Measurements from ENCODE around the gene PHOSPHO2. TPM values are rescaled to one million over a fixed set of nuclear protein-coding genes. Genes with fewer than 3 reads are reported as not detected.

PHOSPHO2 gene
- total and polyA plus RNA-seq, 4 donors: 1.4 to 5.3 (median 3.6) TPM

GRCh38 chr2:169735623-169736022 lies 41.4 kb downstream of the PHOSPHO2 start:
- H3K27ac ChIP-seq (ENCODE audit: low read depth in 1 of 2, low read length in 2 of 2): no peak overlapping the region

GRCh38 chr2:169736902-169737301 lies 42.6 kb downstream of the PHOSPHO2 start:
- H3K27me3 ChIP-seq (ENCODE audit: control insufficient read depth in 4 of 4, insufficient read depth in 4 of 4, low read length in 3 of 4): no peaks in the 10 kb centered on the region
- H3K36me3 ChIP-seq (ENCODE audit: control insufficient read depth in 4 of 4, insufficient read depth in 3 of 4, low read depth in 1 of 4, low read length in 3 of 4): peaks cover 0 to 2% (median 0%) of the 10 kb centered on the region in 4 donors
- no peaks in the 10 kb centered on the region for H3K9me3 ChIP-seq (ENCODE audit: control insufficient read depth in 4 of 4, low read length in 3 of 4)
- WGBS: 79% methylated on average over 5 of the region's 5 CpGs
- H3K27ac ChIP-seq (ENCODE audit: low read depth in 1 of 2, low read length in 2 of 2): no peak overlapping the region
- H3K4me3 ChIP-seq (ENCODE audit: low read depth in 1 of 3, low read length in 3 of 3): no peak overlapping the region
- peaks cover 0 to 27% (median 9%) of the 10 kb centered on the region in 4 donors for H3K4me1 ChIP-seq (ENCODE audit: control insufficient read depth in 4 of 4, insufficient read depth in 4 of 4, low read length in 3 of 4)
- TF ChIP-seq NR2F2 (IDR thresholded peaks at IDR 0.05) (peak; percentile 85), HNF4G (IDR thresholded peaks at IDR 0.05) (no peak), RXRA (IDR thresholded peaks at IDR 0.05) (peak; percentile 29 to 57), RAD21 (IDR thresholded peaks at IDR 0.05) (no peak), ZBTB33 (IDR thresholded peaks at IDR 0.05) (no peak), EGR1 (IDR thresholded peaks at IDR 0.05; ENCODE audit: low read depth in 2 of 2) (no peak), FOXA1 (IDR thresholded peaks at IDR 0.05) (no peak)
- DNase-seq (ENCODE audit: low spot score): no peak
- no peak overlapping the region for H3K9ac ChIP-seq (ENCODE audit: low read depth in 1 of 2, low read length in 2 of 2)

More at GRCh38 chr2:169735623-169736022, 41.4 kb downstream of the PHOSPHO2 start:
- H3K4me1 ChIP-seq (ENCODE audit: control insufficient read depth in 4 of 4, insufficient read depth in 4 of 4, low read length in 3 of 4): peaks cover 0 to 27% (median 9%) of the 10 kb centered on the region in 4 donors
- no peak overlapping the region for H3K9ac ChIP-seq (ENCODE audit: low read depth in 1 of 2, low read length in 2 of 2)
- WGBS: 93% methylated on average over 4 of the region's 4 CpGs
- H3K36me3 ChIP-seq (ENCODE audit: control insufficient read depth in 4 of 4, insufficient read depth in 3 of 4, low read depth in 1 of 4, low read length in 3 of 4): no peaks in the 10 kb centered on the region
- DNase-seq (ENCODE audit: low spot score): no peak
- H3K9me3 ChIP-seq (ENCODE audit: control insufficient read depth in 4 of 4, low read length in 3 of 4): no peaks in the 10 kb centered on the region
- H3K4me3 ChIP-seq (ENCODE audit: low read depth in 1 of 3, low read length in 3 of 3): no peak overlapping the region
- TF ChIP-seq FOXA2 (IDR thresholded peaks at IDR 0.05): no peak
- no peak for TF ChIP-seq CTCF (IDR thresholded peaks at IDR 0.05; ENCODE audit: low read depth, low read length, missing input control)
- no peak for TF ChIP-seq TAF1 (conservative IDR thresholded peaks at IDR 0.05)
- no peak for TF ChIP-seq FOXA1 (IDR thresholded peaks at IDR 0.05)
- no peak for TF ChIP-seq REST (IDR thresholded peaks at IDR 0.05)
- no peak for TF ChIP-seq ATF3 (IDR thresholded peaks at IDR 0.05)
- TF ChIP-seq RXRA (IDR thresholded peaks at IDR 0.05): no peak
- TF ChIP-seq MAX (IDR thresholded peaks at IDR 0.05): no peak
- TF ChIP-seq HNF4G (IDR thresholded peaks at IDR 0.05): no peak
- H3K27me3 ChIP-seq (ENCODE audit: control insufficient read depth in 4 of 4, insufficient read depth in 4 of 4, low read length in 3 of 4): no peaks in the 10 kb centered on the region
